MM.1S (cell line): ENCODE measurements around the gene PRKCG.
"Not testable (repeated sequence)": the region's sequence is repeated elsewhere in the genome, so short reads cannot be mapped to it uniquely, and the experiment has no call there.

Source experiments
- CTCF ChIP-seq: fragments of 300-600 bp; sonication (generic); IDR thresholded peaks from 2 replicates; pipeline ENCODE4 v1.5.1; 2016; ENCODE audit warnings: antibody characterized with exemption, low read length, mixed read lengths
- EZH2 ChIP-seq: fragments of 300-600 bp; sonication (generic); optimal IDR thresholded peaks from 2 replicates; pipeline ENCODE3; 2017; ENCODE audit warnings: low read depth, mild to moderate bottlenecking, antibody characterized with exemption, low read length, mixed read lengths
- EZH2phosphoT487 ChIP-seq: fragments of 300-600 bp; sonication (generic); IDR thresholded peaks from 2 replicates; pipeline ENCODE4 v1.6.1; 2018; ENCODE audit warnings: antibody characterized with exemption, low read length

GRCh38 chr19:53832861-53833260 lies 49.1 kb upstream of the PRKCG start:
- not testable (repeated sequence) for TF ChIP-seq CTCF, EZH2, EZH2phosphoT487
